GM19372 (cell line): ENCODE results near the gene MICAL3.

ENCODE experiments used
- ATAC-seq: cut with Tn5 transposase; IDR thresholded peaks from one replicate; pipeline ENCODE4 v1.9.1; 2021; ENCODE audit warnings: mild to moderate bottlenecking, low read depth, moderate library complexity; ENCODE audit not compliant: unreplicated experiment

MICAL3 gene

GRCh38 chr22:17918840-17919239, 105.5 kb downstream of the MICAL3 start:
- ATAC-seq, result no peak

GRCh38 chr22:17917490-17917983, 106.8 kb downstream of the MICAL3 start:
- ATAC-seq, result no peak

- no peak for ATAC-seq
These were observed 108.0 kb downstream of the MICAL3 start for GRCh38 chr22:17916226-17916889.

GRCh38 chr22:17915676-17916075, 108.7 kb downstream of the MICAL3 start:
- no peak for ATAC-seq

GRCh38 chr22:17915188-17915587, 109.2 kb downstream of the MICAL3 start:
- ATAC-seq, result no peak

GRCh38 chr22:17914474-17914873, 109.9 kb downstream of the MICAL3 start:
- no peak for ATAC-seq

GRCh38 chr22:17913801-17914347, 110.5 kb downstream of the MICAL3 start:
- no peak for ATAC-seq

GRCh38 chr22:17912945-17913721, 111.2 kb downstream of the MICAL3 start:
- no peak for ATAC-seq

GRCh38 chr22:17911887-17912286, 112.5 kb downstream of the MICAL3 start:
- ATAC-seq, result no peak

- no peak for ATAC-seq
These were observed 113.1 kb downstream of the MICAL3 start for GRCh38 chr22:17911312-17911705.

- no peak for ATAC-seq
These were observed 113.6 kb downstream of the MICAL3 start for GRCh38 chr22:17910561-17911311.

GRCh38 chr22:17907748-17908051, 116.7 kb downstream of the MICAL3 start:
- no peak for ATAC-seq

- ATAC-seq, result no peak
These were observed 117.2 kb downstream of the MICAL3 start for GRCh38 chr22:17906978-17907747.

- no peak for ATAC-seq
These were observed 118.9 kb downstream of the MICAL3 start for GRCh38 chr22:17905445-17905844.

GRCh38 chr22:17903564-17904295, 120.6 kb downstream of the MICAL3 start:
- no peak for ATAC-seq

- ATAC-seq, result no peak
These were observed 121.4 kb downstream of the MICAL3 start for GRCh38 chr22:17902960-17903359.

GRCh38 chr22:17898375-17898774, 126.0 kb downstream of the MICAL3 start:
- no peak for ATAC-seq

- ATAC-seq, result no peak
These were observed 126.5 kb downstream of the MICAL3 start for GRCh38 chr22:17897858-17898257.

- ATAC-seq, result no peak
These were observed 126.9 kb downstream of the MICAL3 start for GRCh38 chr22:17897426-17897825.

GRCh38 chr22:17896586-17896985, 127.8 kb downstream of the MICAL3 start:
- no peak for ATAC-seq
